ENCODE data around the gene TEF.
A peak's percentile ranks its signal among the peaks of the same experiment; 100 is the strongest.

The TEF gene

GRCh38 chr22:41377846-41378245, 3.9 kb upstream of the TEF start:
- Histone ChIP-seq H3K4me3 (ENCODE audit: insufficient read depth, low read length, poor library complexity, severe bottlenecking) (no peak overlapping the region), H3K9ac (ENCODE audit: low read length) (no peak overlapping the region), H3K9me3 (ENCODE audit: insufficient read depth, low read length) (no peaks in the 10 kb centered on the region), H3K27ac (ENCODE audit: low read depth, low read length) (no peak overlapping the region), H3K36me3 (ENCODE audit: low read length) (no peaks in the 10 kb centered on the region), H3K9me2 (replicated peaks; ENCODE audit: insufficient read depth, low read length) (no peaks in the 10 kb centered on the region), H3K79me2 (ENCODE audit: insufficient read depth, low read length) (no peaks in the 10 kb centered on the region), H3K4me2 (ENCODE audit: low read depth, low read length, poor library complexity, severe bottlenecking) (no peak overlapping the region), H3K27me3 (ENCODE audit: low read length) (no peaks in the 10 kb centered on the region), H4K20me1 (ENCODE audit: low read depth, low read length) (no peaks in the 10 kb centered on the region), H2AFZ (ENCODE audit: low read depth, low read length, severe bottlenecking) (no peak overlapping the region), H3F3A (ENCODE audit: insufficient read depth) (no peaks in the 10 kb centered on the region)
- TF ChIP-seq CTCF (IDR thresholded peaks at IDR 0.05; ENCODE audit: insufficient read depth, low read length, poor library complexity, severe bottlenecking) (no peak), EZH2phosphoT487 (conservative IDR thresholded peaks at IDR 0.05; ENCODE audit: low read length) (no peak)

GRCh38 chr22:41380993-41381328, 781 bp upstream of the TEF start:
- Histone ChIP-seq H3F3A (ENCODE audit: insufficient read depth) (no peaks in the 10 kb centered on the region), H3K4me3 (ENCODE audit: insufficient read depth, low read length, poor library complexity, severe bottlenecking) (peak overlapping the region; percentile 55), H4K20me1 (ENCODE audit: low read depth, low read length) (no peaks in the 10 kb centered on the region), H3K4me2 (ENCODE audit: low read depth, low read length, poor library complexity, severe bottlenecking) (peak overlapping the region; percentile 69), H3K9me2 (replicated peaks; ENCODE audit: insufficient read depth, low read length) (no peaks in the 10 kb centered on the region), H3K79me2 (ENCODE audit: insufficient read depth, low read length) (no peaks in the 10 kb centered on the region), H2AFZ (ENCODE audit: low read depth, low read length, severe bottlenecking) (peak overlapping the region; percentile 72), H3K27me3 (ENCODE audit: low read length) (no peaks in the 10 kb centered on the region), H3K27ac (ENCODE audit: low read depth, low read length) (peak overlapping the region; percentile 35; the same call in 1 of the 2 replicates), H3K9ac (ENCODE audit: low read length) (peak overlapping the region; percentile 75), H3K36me3 (ENCODE audit: low read length) (no peaks in the 10 kb centered on the region), H3K9me3 (ENCODE audit: insufficient read depth, low read length) (no peaks in the 10 kb centered on the region)
- TF ChIP-seq CTCF (IDR thresholded peaks at IDR 0.05; ENCODE audit: insufficient read depth, low read length, poor library complexity, severe bottlenecking) (no peak), EZH2phosphoT487 (conservative IDR thresholded peaks at IDR 0.05; ENCODE audit: low read length) (no peak)

GRCh38 chr22:41382098-41382578, 396 bp downstream of the TEF start:
- no peaks in the 10 kb centered on the region for H3F3A ChIP-seq (ENCODE audit: insufficient read depth)
- peak overlapping the region; percentile 71 for H2AFZ ChIP-seq (ENCODE audit: low read depth, low read length, severe bottlenecking)
- H3K9ac ChIP-seq (ENCODE audit: low read length), result peak overlapping the region; percentile 75
- no peaks in the 10 kb centered on the region for H3K36me3 ChIP-seq (ENCODE audit: low read length)
- no peaks in the 10 kb centered on the region for H3K27me3 ChIP-seq (ENCODE audit: low read length)
- H3K27ac ChIP-seq (ENCODE audit: low read depth, low read length), result peak overlapping the region; percentile 61
- no peaks in the 10 kb centered on the region for H3K79me2 ChIP-seq (ENCODE audit: insufficient read depth, low read length)
- H3K4me2 ChIP-seq (ENCODE audit: low read depth, low read length, poor library complexity, severe bottlenecking), result peak overlapping the region; percentile 92
- TF ChIP-seq CTCF (IDR thresholded peaks at IDR 0.05; ENCODE audit: insufficient read depth, low read length, poor library complexity, severe bottlenecking), result no peak
- TF ChIP-seq EZH2phosphoT487 (conservative IDR thresholded peaks at IDR 0.05; ENCODE audit: low read length), result no peak
- no peaks in the 10 kb centered on the region for H4K20me1 ChIP-seq (ENCODE audit: low read depth, low read length)
- peak overlapping the region; percentile 85 for H3K4me3 ChIP-seq (ENCODE audit: insufficient read depth, low read length, poor library complexity, severe bottlenecking)
- no peaks in the 10 kb centered on the region for H3K9me2 ChIP-seq (replicated peaks; ENCODE audit: insufficient read depth, low read length)
- no peaks in the 10 kb centered on the region for H3K9me3 ChIP-seq (ENCODE audit: insufficient read depth, low read length)

Data from SU-DHL-6 (cell line).